ENCODE measurements around the gene LHFPL2.
"Not testable (repeated sequence)": the region's sequence is repeated elsewhere in the genome, so short reads cannot be mapped to it uniquely, and the experiment has no call there.

The LHFPL2 gene

DNA sequence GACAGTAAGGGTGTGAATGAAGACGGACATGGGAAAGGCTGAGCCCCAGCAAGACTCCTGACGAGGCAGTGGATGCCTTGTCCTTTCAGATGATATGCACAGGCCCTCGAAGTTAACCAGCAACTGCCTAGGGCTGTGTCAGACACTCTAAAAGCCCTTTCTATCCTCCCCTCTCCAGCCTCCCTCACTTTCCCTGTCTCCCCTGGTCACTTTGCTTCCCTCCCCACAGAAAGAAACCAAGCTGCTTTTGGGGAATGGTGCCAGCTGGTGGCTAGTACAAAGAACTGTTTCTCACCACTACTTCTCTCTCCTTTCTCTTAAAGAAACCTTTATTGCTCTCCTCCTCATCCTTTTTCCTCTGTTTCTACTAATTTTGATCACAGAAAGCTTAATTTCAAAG is 21.4 kb downstream of the LHFPL2 start:
- H3K27me3 ChIP-seq (ENCODE audit: control insufficient read depth in 1 of 2, insufficient read depth in 2 of 2, low read length in 2 of 2) = no peaks in the 10 kb centered on the region
- peak overlapping the region; percentile 19 for H3K27ac ChIP-seq (ENCODE audit: low read depth, low read length)
- no peak overlapping the region for H3K4me3 ChIP-seq (ENCODE audit: low read depth in 1 of 2, low read length in 2 of 2)
- peak overlapping the region; percentile 4 for H3K9ac ChIP-seq (ENCODE audit: low read length)
- peaks cover 68% of the 10 kb centered on the region for H3K4me1 ChIP-seq (ENCODE audit: insufficient read depth, low read length)
- no peaks in the 10 kb centered on the region for H3K9me3 ChIP-seq (ENCODE audit: low read length)
- H3K36me3 ChIP-seq (ENCODE audit: insufficient read depth, low read length) = peaks cover 26% of the 10 kb centered on the region

- H3K4me3 ChIP-seq (ENCODE audit: low read depth in 1 of 2, low read length in 2 of 2) = no peak overlapping the region
- H3K36me3 ChIP-seq (ENCODE audit: insufficient read depth, low read length) = peaks cover 23% of the 10 kb centered on the region
- no peak overlapping the region for H3K9ac ChIP-seq (ENCODE audit: low read length)
- no peaks in the 10 kb centered on the region for H3K9me3 ChIP-seq (ENCODE audit: low read length)
- peak overlapping the region; percentile 8 for H3K27ac ChIP-seq (ENCODE audit: low read depth, low read length)
- H3K4me1 ChIP-seq (ENCODE audit: insufficient read depth, low read length) = peaks cover 68% of the 10 kb centered on the region
- no peaks in the 10 kb centered on the region for H3K27me3 ChIP-seq (ENCODE audit: control insufficient read depth in 1 of 2, insufficient read depth in 2 of 2, low read length in 2 of 2)
Measured at GRCh38 chr5:78626009-78626571, 22.5 kb downstream of the LHFPL2 start.

DNA sequence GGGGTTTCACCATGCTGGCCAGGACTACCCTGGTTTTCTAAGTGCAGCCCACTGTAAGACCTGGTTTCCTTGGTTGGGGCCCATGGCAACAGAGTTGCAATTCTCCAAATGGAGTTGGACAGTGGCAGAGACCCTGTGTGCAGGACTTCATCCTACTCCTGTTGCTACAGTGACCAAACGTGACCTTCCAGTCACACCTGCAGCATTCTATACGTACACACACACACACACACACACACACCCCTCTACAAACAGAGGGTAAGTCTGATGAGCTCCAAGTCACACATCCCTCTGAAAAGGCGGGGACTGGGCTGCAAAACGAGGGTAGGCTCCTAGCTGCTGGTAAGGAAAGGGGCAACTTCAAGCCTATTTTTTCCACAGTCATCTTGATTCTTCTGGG is 23.6 kb downstream of the LHFPL2 start:
- Histone ChIP-seq H3K27ac (ENCODE audit: low read depth, low read length) (peak overlapping the region; percentile 30), H3K27me3 (ENCODE audit: control insufficient read depth in 1 of 2, insufficient read depth in 2 of 2, low read length in 2 of 2) (no peaks in the 10 kb centered on the region), H3K4me1 (ENCODE audit: insufficient read depth, low read length) (peaks cover 63% of the 10 kb centered on the region)

GRCh38 chr5:78624011-78624541 is 24.5 kb downstream of the LHFPL2 start:
- Histone ChIP-seq H3K4me1 (ENCODE audit: insufficient read depth, low read length) (peaks cover 54% of the 10 kb centered on the region), H3K36me3 (ENCODE audit: insufficient read depth, low read length) (peaks cover 10% of the 10 kb centered on the region), H3K4me3 (ENCODE audit: low read depth in 1 of 2, low read length in 2 of 2) (no peak overlapping the region), H3K9me3 (ENCODE audit: low read length) (no peaks in the 10 kb centered on the region), H3K9ac (ENCODE audit: low read length) (no peak overlapping the region), H3K27ac (ENCODE audit: low read depth, low read length) (no peak overlapping the region), H3K27me3 (ENCODE audit: control insufficient read depth in 1 of 2, insufficient read depth in 2 of 2, low read length in 2 of 2) (no peaks in the 10 kb centered on the region)

More for the DNA sequence above, 23.6 kb downstream of the LHFPL2 start:
- Histone ChIP-seq H3K9me3 (ENCODE audit: low read length) (no peaks in the 10 kb centered on the region), H3K9ac (ENCODE audit: low read length) (no peak overlapping the region), H3K4me3 (ENCODE audit: low read depth in 1 of 2, low read length in 2 of 2) (no peak overlapping the region), H3K36me3 (ENCODE audit: insufficient read depth, low read length) (peaks cover 12% of the 10 kb centered on the region)

GRCh38 chr5:78622302-78622971 is 26.1 kb downstream of the LHFPL2 start:
- no peak overlapping the region for H3K27ac ChIP-seq (ENCODE audit: low read depth, low read length)
- no peak overlapping the region for H3K9ac ChIP-seq (ENCODE audit: low read length)
- no peaks in the 10 kb centered on the region for H3K9me3 ChIP-seq (ENCODE audit: low read length)
- no peaks in the 10 kb centered on the region for H3K27me3 ChIP-seq (ENCODE audit: control insufficient read depth in 1 of 2, insufficient read depth in 2 of 2, low read length in 2 of 2)
- peaks cover 9% of the 10 kb centered on the region for H3K36me3 ChIP-seq (ENCODE audit: insufficient read depth, low read length)
- peaks cover 38% of the 10 kb centered on the region for H3K4me1 ChIP-seq (ENCODE audit: insufficient read depth, low read length)
- no peak overlapping the region for H3K4me3 ChIP-seq (ENCODE audit: low read depth in 1 of 2, low read length in 2 of 2)

GRCh38 chr5:78621291-78621738 is 27.3 kb downstream of the LHFPL2 start:
- Histone ChIP-seq H3K27ac (ENCODE audit: low read depth, low read length) (no peak overlapping the region), H3K9me3 (ENCODE audit: low read length) (no peaks in the 10 kb centered on the region), H3K27me3 (ENCODE audit: control insufficient read depth in 1 of 2, insufficient read depth in 2 of 2, low read length in 2 of 2) (no peaks in the 10 kb centered on the region), H3K9ac (ENCODE audit: low read length) (no peak overlapping the region), H3K4me3 (ENCODE audit: low read depth in 1 of 2, low read length in 2 of 2) (no peak overlapping the region), H3K36me3 (ENCODE audit: insufficient read depth, low read length) (peaks cover 9% of the 10 kb centered on the region), H3K4me1 (ENCODE audit: insufficient read depth, low read length) (peaks cover 26% of the 10 kb centered on the region)

GRCh38 chr5:78620119-78620518 is 28.5 kb downstream of the LHFPL2 start:
- not testable (repeated sequence) for H3K36me3 ChIP-seq (ENCODE audit: insufficient read depth, low read length); H3K27ac ChIP-seq (ENCODE audit: low read depth, low read length); H3K4me3 ChIP-seq (ENCODE audit: low read depth in 1 of 2, low read length in 2 of 2); H3K9ac ChIP-seq (ENCODE audit: low read length); H3K9me3 ChIP-seq (ENCODE audit: low read length); H3K27me3 ChIP-seq (ENCODE audit: control insufficient read depth in 1 of 2, insufficient read depth in 2 of 2, low read length in 2 of 2)
- H3K4me1 ChIP-seq (ENCODE audit: insufficient read depth, low read length) = peaks cover 19% of the 10 kb centered on the region

- H3K27me3 ChIP-seq (ENCODE audit: control insufficient read depth in 1 of 2, insufficient read depth in 2 of 2, low read length in 2 of 2) = no peaks in the 10 kb centered on the region
- H3K36me3 ChIP-seq (ENCODE audit: insufficient read depth, low read length) = peaks cover 9% of the 10 kb centered on the region
- H3K4me3 ChIP-seq (ENCODE audit: low read depth in 1 of 2, low read length in 2 of 2) = no peak overlapping the region
- no peaks in the 10 kb centered on the region for H3K9me3 ChIP-seq (ENCODE audit: low read length)
- H3K4me1 ChIP-seq (ENCODE audit: insufficient read depth, low read length) = peaks cover 22% of the 10 kb centered on the region
- H3K27ac ChIP-seq (ENCODE audit: low read depth, low read length) = no peak overlapping the region
- no peak overlapping the region for H3K9ac ChIP-seq (ENCODE audit: low read length)
Measured at GRCh38 chr5:78618303-78618702, 30.3 kb downstream of the LHFPL2 start.

DNA sequence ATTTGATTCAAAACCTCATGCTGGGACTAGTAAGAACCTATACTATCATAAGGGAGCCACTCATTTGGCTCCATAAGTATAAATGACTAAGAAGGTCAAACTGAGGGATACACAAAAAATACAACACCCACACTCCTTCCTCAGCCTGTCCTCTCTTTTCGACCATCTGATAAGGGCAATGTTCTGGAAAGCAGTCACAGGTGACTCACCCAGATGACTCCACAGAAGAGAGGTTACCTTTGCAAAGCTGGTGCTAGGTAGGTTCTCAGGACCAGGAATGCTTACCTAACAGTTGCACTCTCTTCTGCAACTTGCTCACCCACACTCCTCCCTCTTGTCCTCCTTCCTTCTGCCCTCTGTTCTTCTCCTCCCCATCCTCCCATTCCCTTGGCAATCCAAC is 32.9 kb downstream of the LHFPL2 start:
- H3K9ac ChIP-seq (ENCODE audit: low read length) = no peak overlapping the region
- no peak overlapping the region for H3K4me3 ChIP-seq (ENCODE audit: low read depth in 1 of 2, low read length in 2 of 2)
- no peak overlapping the region for H3K27ac ChIP-seq (ENCODE audit: low read depth, low read length)
- H3K9me3 ChIP-seq (ENCODE audit: low read length) = no peaks in the 10 kb centered on the region
- no peaks in the 10 kb centered on the region for H3K27me3 ChIP-seq (ENCODE audit: control insufficient read depth in 1 of 2, insufficient read depth in 2 of 2, low read length in 2 of 2)
- peaks cover 9% of the 10 kb centered on the region for H3K36me3 ChIP-seq (ENCODE audit: insufficient read depth, low read length)
- H3K4me1 ChIP-seq (ENCODE audit: insufficient read depth, low read length) = peaks cover 48% of the 10 kb centered on the region

GRCh38 chr5:78614816-78615215 is 33.8 kb downstream of the LHFPL2 start:
- H3K9me3 ChIP-seq (ENCODE audit: low read length) = no peaks in the 10 kb centered on the region
- H3K9ac ChIP-seq (ENCODE audit: low read length) = no peak overlapping the region
- H3K27me3 ChIP-seq (ENCODE audit: control insufficient read depth in 1 of 2, insufficient read depth in 2 of 2, low read length in 2 of 2) = no peaks in the 10 kb centered on the region
- H3K27ac ChIP-seq (ENCODE audit: low read depth, low read length) = no peak overlapping the region
- H3K4me3 ChIP-seq (ENCODE audit: low read depth in 1 of 2, low read length in 2 of 2) = no peak overlapping the region
- peaks cover 9% of the 10 kb centered on the region for H3K36me3 ChIP-seq (ENCODE audit: insufficient read depth, low read length)
- H3K4me1 ChIP-seq (ENCODE audit: insufficient read depth, low read length) = peaks cover 57% of the 10 kb centered on the region

- H3K4me1 ChIP-seq (ENCODE audit: insufficient read depth, low read length) = peaks cover 66% of the 10 kb centered on the region
- H3K9ac ChIP-seq (ENCODE audit: low read length) = no peak overlapping the region
- H3K36me3 ChIP-seq (ENCODE audit: insufficient read depth, low read length) = peaks cover 6% of the 10 kb centered on the region
- H3K9me3 ChIP-seq (ENCODE audit: low read length) = no peaks in the 10 kb centered on the region
- H3K4me3 ChIP-seq (ENCODE audit: low read depth in 1 of 2, low read length in 2 of 2) = no peak overlapping the region
- no peaks in the 10 kb centered on the region for H3K27me3 ChIP-seq (ENCODE audit: control insufficient read depth in 1 of 2, insufficient read depth in 2 of 2, low read length in 2 of 2)
- H3K27ac ChIP-seq (ENCODE audit: low read depth, low read length) = no peak overlapping the region
Measured at GRCh38 chr5:78613756-78614155, 34.8 kb downstream of the LHFPL2 start.

DNA sequence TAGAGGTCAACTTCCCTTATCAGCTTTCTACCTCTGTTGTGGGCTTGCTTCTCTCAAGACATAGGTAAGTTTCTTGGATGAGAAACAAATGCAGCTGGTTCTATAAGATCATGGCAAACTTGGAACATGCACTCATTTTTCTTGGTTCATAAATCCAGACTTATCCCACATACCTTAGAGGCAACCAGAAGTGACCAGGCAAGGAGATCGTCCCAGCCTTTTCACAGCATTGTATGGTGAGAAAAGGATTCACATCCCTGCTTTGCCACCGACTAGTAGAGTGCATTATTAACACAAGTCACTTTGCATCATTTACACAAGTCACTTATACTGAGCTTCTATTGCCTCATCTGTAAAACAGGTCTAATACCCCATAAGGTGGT is 35.4 kb downstream of the LHFPL2 start:
- Histone ChIP-seq H3K4me3 (ENCODE audit: low read depth in 1 of 2, low read length in 2 of 2) (no peak overlapping the region), H3K36me3 (ENCODE audit: insufficient read depth, low read length) (peaks cover under 1% of the 10 kb centered on the region), H3K9me3 (ENCODE audit: low read length) (no peaks in the 10 kb centered on the region), H3K4me1 (ENCODE audit: insufficient read depth, low read length) (peaks cover 66% of the 10 kb centered on the region), H3K27me3 (ENCODE audit: control insufficient read depth in 1 of 2, insufficient read depth in 2 of 2, low read length in 2 of 2) (no peaks in the 10 kb centered on the region), H3K27ac (ENCODE audit: low read depth, low read length) (peak overlapping the region; percentile 50), H3K9ac (ENCODE audit: low read length) (no peak overlapping the region)

All from muscle layer of colon (tissue), 2 donors.